Activated T-helper 1 cell treated with anti-CD3 and anti-CD28 coated beads, Interleukin-2, amount 50 U/mL, for 16 hours (primary cell): ENCODE results near the gene EGF.
"Not testable (repeated sequence)": the region's sequence is repeated elsewhere in the genome, so short reads cannot be mapped to it uniquely, and the experiment has no call there.

Source experiments
- DNase-seq, 2 donors: peaks; one replicate each; pipeline ENCODE4 v3.0.0-alpha.2; 2020; ENCODE audit warnings: low read depth in 1 of 2, low spot score in 1 of 2

The EGF gene

DNA sequence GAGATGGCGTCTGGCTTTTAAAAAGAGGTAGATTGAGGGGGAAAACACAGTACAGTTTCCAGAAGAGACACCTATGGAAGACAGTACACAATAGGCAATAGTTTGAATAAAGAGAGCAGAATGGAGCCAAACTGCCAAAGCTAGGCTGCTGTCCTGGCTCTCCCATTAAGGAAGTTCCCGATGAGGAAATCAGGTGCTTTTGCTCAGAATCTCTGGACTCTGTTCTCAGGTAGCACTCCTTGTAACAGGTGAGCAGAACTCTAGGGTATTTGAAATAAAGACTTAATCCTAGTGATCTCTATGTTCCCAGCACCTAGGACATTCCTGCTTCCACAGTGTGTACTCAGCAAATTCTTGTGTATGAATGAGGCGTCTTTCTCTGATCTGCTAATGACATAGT is 1.6 kb downstream of the EGF start:
- DNase-seq: no peak

- DNase-seq: no peak
Observed at GRCh38 chr4:109915385-109916026, 2.8 kb downstream of the EGF start.

DNA sequence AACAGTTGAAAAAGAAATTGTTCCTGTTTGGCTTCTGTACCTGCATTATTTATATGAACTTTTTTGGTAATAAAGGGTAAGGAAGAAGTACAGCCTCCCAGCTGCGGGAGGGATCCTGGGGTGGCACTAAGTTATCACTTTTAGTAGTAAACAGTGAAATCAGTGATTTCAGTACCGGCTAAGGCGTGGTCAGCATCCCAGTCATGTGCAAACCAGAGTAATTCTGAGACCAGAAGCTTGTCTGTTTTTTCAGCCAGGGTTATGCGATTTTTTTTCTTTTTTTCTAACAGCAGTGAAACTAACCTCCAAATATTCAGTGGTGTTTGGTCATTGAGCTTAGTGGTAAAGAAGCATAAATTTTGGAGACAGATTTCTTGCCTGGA is 3.3 kb downstream of the EGF start:
- no peak for DNase-seq

GRCh38 chr4:109921384-109921808 is 8.7 kb downstream of the EGF start:
- no peak for DNase-seq

GRCh38 chr4:109925396-109925795 is 12.7 kb downstream of the EGF start:
- no peak for DNase-seq

DNA sequence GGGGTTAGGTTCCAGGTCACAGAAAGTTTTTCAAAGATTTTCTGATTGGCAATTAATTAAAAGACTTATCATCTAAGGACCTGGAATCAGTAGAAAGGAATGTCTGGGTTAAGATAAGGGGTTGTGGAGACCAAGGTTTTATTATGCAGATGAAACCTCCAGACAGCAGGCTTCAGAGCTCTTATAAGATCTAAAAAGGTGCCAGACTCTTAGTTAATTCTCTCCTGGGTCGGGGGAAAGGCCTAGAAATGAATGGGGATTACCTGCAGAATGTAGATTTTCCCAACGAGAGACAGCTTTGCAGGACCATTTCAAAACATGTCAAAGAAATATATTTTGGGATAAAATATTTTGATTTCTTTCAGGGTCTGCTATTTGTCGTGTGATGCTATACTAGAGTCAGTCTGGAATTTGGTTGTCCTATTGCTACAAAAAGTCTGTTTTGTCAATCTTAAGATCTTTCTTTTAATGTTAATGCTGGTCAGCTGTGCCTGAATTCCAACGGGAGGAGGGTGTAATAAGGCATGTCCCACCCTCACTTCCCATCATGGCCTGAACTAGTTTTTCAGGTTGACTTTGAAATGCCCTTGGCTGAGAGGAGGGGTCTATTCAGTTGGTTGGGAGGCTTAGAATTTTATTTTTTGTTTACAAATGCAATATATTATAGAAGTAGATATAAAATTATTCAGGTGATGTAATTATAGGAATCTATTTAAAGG is 15.8 kb downstream of the EGF start:
- no peak for DNase-seq

DNA sequence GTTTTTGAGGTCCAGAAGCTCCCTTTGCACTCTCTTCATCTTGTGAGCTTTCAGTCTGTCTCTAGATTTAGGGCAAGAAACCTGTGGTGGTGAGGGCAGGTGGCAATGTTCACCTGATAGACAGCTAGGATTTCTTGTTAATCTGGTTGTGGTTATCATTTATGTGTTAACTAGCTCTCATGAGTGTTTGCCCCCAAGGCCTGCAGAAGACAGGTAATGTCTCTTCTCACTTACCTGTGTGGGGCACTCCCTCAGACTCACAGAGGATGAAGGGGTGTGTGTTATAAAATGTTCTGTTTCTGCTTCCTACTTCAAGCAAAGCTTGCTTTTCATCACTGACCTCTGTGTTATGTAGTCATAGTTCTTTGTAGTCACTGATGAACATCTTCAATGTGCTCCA is 17.8 kb downstream of the EGF start:
- no peak for DNase-seq

GRCh38 chr4:109930872-109931271 is 18.2 kb downstream of the EGF start:
- DNase-seq: no peak

DNA sequence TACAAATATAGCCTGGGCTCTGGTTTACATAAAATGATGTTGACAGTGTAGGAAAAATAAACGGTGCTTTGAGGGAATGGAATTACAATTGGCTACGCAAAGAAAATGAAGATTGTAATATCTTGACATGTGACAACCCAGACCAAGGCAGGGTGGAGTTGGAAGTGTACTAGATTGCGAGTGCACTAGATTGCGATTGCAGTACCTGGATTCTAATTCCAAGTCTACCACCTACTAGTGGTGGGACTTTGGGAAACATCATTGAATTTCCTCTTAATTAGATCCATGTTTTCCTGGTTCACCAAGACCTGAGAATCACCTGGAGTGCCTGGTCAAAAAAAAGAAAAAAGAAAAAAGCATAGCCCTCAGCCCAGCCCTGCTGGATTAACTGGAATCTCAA is 18.6 kb downstream of the EGF start:
- DNase-seq: no peak

- not testable (repeated sequence) for DNase-seq
Observed at GRCh38 chr4:109937352-109937751, 24.7 kb downstream of the EGF start.

- no peak for DNase-seq
Observed at GRCh38 chr4:109939190-109939589, 26.5 kb downstream of the EGF start.

DNA sequence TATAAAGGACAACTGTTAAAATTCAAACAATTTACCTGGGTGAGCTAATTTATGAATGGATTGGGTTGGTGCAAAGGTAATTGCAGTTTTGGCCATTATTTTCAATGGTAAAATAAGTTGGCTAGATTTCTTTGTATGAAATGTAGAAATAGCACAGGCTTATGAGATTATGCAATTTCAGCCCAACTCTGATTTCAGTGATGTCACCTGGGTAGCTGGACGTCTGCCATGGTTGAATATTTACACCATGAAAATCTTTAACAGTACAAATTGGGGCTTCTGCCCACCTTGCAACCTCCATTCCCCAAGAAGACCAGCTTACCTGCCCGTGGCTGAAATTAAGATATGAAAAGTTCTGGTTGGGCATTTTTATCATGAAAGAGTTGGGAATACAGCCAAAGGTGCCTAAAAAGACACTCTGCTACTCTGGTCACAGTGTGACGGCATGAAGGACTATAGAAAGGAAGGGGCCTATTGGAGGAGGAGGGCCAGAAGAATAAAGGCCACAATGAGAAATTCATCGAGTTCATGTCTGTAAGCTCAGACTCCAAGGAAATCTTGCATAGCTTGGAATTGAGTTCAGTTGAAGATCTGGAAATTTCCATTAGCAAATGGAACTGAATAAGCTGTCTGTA is 29.7 kb downstream of the EGF start:
- DNase-seq: no peak

GRCh38 chr4:109943745-109944144 is 31.1 kb downstream of the EGF start:
- no peak for DNase-seq

GRCh38 chr4:109944591-109944990 is 31.9 kb downstream of the EGF start:
- no peak for DNase-seq

DNA sequence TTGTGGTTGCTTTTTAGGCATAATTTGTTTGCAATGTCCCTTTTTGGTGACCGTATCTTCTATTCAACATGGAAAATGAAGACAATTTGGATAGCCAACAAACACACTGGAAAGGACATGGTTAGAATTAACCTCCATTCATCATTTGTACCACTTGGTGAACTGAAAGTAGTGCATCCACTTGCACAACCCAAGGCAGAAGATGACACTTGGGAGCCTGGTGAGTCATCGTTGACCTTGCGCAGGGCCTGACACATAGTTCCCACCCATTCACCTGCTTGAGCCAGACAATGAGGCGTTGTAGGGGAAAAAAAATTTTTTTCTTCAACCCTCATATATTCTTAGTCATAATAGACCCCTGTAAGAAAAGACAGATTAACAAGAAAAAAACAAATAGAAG is 32.4 kb downstream of the EGF start:
- no peak for DNase-seq

DNA sequence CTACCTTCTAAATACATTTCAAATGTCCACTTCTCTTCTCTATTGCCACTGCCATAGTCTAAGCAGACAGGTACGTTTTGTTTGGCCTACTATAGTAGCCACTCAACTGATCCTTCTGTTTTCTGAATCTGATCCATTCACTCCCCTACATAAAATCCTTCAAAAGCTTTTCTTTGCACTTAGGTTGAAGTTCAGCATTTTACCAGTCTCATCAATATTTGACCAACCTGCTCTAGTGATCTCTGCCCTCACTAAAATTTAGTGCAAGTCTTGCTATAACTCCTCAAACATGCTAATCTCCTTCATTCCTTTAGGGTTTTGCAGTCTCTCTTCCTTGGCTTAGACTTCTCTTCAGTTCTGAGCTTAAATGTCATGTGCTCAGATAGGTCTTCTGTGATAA is 33.4 kb downstream of the EGF start:
- no peak for DNase-seq

DNA sequence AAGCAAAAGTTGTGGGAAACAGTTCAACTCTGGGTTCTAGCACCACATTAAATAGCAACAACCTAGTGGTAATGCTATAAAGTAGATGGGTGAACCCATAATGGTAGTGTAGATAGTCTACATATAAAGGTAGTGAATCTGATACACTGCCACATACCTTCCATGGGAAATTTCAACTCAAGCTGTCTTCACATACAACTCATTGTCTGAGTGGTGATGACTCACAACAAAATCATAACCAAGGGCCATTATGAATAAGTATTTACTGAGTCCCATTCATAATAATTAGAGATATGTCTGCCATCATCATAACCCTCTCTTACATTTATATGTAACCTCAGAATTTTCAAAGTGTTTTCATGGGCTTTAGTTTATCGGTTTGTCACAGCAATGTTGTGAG is 34.8 kb downstream of the EGF start:
- no peak for DNase-seq

GRCh38 chr4:109947918-109948317 is 35.2 kb downstream of the EGF start:
- no peak for DNase-seq

DNA sequence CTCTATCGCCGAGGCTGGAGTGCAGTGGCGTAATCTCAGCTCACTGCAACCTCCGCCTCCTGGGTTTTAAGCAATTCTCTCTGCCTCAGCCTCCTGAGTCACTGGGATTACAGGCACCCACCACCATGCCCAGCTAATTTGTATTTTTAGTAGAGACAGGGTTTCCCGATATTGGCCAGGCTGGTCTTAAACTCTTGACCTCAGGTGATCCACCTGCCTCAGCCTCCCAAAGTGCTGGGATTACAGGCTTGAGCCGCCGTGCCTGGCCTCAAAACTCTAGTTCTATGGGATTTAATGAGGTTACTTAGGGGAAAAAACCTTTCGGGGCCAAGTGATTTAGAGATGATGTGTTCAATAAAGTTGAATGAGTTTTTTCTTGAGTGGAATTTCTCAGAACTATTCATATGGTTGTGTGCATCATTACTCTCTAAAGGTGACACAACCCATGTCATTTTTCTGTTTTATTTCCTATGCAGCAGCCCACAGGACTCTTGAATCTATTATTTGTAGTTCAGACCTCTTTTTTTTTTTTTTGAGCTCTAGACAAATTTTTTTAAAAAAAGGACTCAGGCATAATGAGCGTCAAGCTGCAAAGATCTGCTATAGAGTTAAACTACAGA is 36.5 kb downstream of the EGF start:
- DNase-seq: not testable (repeated sequence)

GRCh38 chr4:109952612-109953011 is 39.9 kb downstream of the EGF start:
- no peak for DNase-seq

- no peak for DNase-seq
Observed at GRCh38 chr4:109953556-109953955, 40.9 kb downstream of the EGF start.

- DNase-seq: no peak
Observed at GRCh38 chr4:109955146-109955545, 42.5 kb downstream of the EGF start.
